ENCODE results near the gene SPHK1. TPM values are rescaled to one million over a fixed set of nuclear protein-coding genes. Genes with fewer than 3 reads are reported as not detected.
A peak's percentile ranks its signal among the peaks of the same experiment; 100 is the strongest.

The SPHK1 gene
- total RNA-seq, 4 donors from 2014 or later: 14.7 to 29.2 (median 18.9) TPM

GRCh38 chr17:76422860-76423259, 38.5 kb downstream of the SPHK1 start:
- no peaks in the 10 kb centered on the region for H3K27me3 ChIP-seq
- 86 to 95% methylated on average over 5 to 6 of the region's 6 CpGs for WGBS, 2 donors (ENCODE audit: low coverage in 1 of 2)
- no peak for ATAC-seq
- no peak for TF ChIP-seq POLR2A (IDR thresholded peaks at IDR 0.05)
- no peak for TF ChIP-seq CTCF (IDR thresholded peaks at IDR 0.05)
- no peak for TF ChIP-seq POLR2AphosphoS5 (IDR thresholded peaks at IDR 0.05)
- no peak for TF ChIP-seq EP300 (IDR thresholded peaks at IDR 0.05)
- H3K36me3 ChIP-seq: peaks cover 0 to 9% of the 10 kb centered on the region in 2 donors
- no peaks in the 10 kb centered on the region for H3K9me3 ChIP-seq
- H3K27ac ChIP-seq: no peak overlapping the region
- H3K4me3 ChIP-seq: no peak overlapping the region
- peaks cover 2 to 36% (median 16%) of the 10 kb centered on the region in 3 donors for H3K4me1 ChIP-seq

- TF ChIP-seq EP300 (IDR thresholded peaks at IDR 0.05): no peak
- no peak for TF ChIP-seq CTCF (IDR thresholded peaks at IDR 0.05)
- no peak for TF ChIP-seq POLR2A (IDR thresholded peaks at IDR 0.05)
- no peak for TF ChIP-seq POLR2AphosphoS5 (IDR thresholded peaks at IDR 0.05)
- Histone ChIP-seq H3K27ac (no peak overlapping the region), H3K4me1 (peaks cover 4 to 19% (median 7%) of the 10 kb centered on the region in 3 donors), H3K9me3 (no peaks in the 10 kb centered on the region), H3K36me3 (peaks cover 0 to 9% of the 10 kb centered on the region in 2 donors), H3K27me3 (no peaks in the 10 kb centered on the region), H3K4me3 (no peak overlapping the region)
- no peak for ATAC-seq
- 80 to 92% methylated on average over 1 to 3 of the region's 3 CpGs for WGBS, 2 donors (ENCODE audit: low coverage in 1 of 2)
Measured at GRCh38 chr17:76426853-76427252, 42.4 kb downstream of the SPHK1 start.

- Histone ChIP-seq H3K36me3 (peaks cover 0 to 4% of the 10 kb centered on the region in 2 donors), H3K4me1 (peaks cover 4 to 25% (median 7%) of the 10 kb centered on the region in 3 donors), H3K4me3 (no peak overlapping the region), H3K27me3 (no peaks in the 10 kb centered on the region), H3K27ac (peak overlapping the region in 1 of 4 donors; percentile 11), H3K9me3 (no peaks in the 10 kb centered on the region)
- no peak for TF ChIP-seq POLR2AphosphoS5 (IDR thresholded peaks at IDR 0.05)
- no peak for TF ChIP-seq CTCF (IDR thresholded peaks at IDR 0.05)
- TF ChIP-seq POLR2A (IDR thresholded peaks at IDR 0.05): no peak
- TF ChIP-seq EP300 (IDR thresholded peaks at IDR 0.05): no peak
- 43 to 67% methylated on average over 6 to 8 of the region's 8 CpGs for WGBS, 2 donors (ENCODE audit: low coverage in 1 of 2)
- no peak for ATAC-seq
Measured at GRCh38 chr17:76427501-76428231, 43.3 kb downstream of the SPHK1 start.

- Histone ChIP-seq H3K27ac (no peak overlapping the region), H3K36me3 (no peaks in the 10 kb centered on the region), H3K4me3 (no peak overlapping the region), H3K27me3 (no peaks in the 10 kb centered on the region), H3K9me3 (no peaks in the 10 kb centered on the region), H3K4me1 (peaks cover 4 to 27% (median 7%) of the 10 kb centered on the region in 3 donors)
- ATAC-seq: no peak
- WGBS, 2 donors (ENCODE audit: low coverage in 1 of 2): 80 to 100% methylated on average over 1 of the region's 1 CpG
- TF ChIP-seq EP300 (IDR thresholded peaks at IDR 0.05): no peak
- no peak for TF ChIP-seq CTCF (IDR thresholded peaks at IDR 0.05)
- TF ChIP-seq POLR2A (IDR thresholded peaks at IDR 0.05): no peak
- no peak for TF ChIP-seq POLR2AphosphoS5 (IDR thresholded peaks at IDR 0.05)
Measured at GRCh38 chr17:76428511-76428910, 44.1 kb downstream of the SPHK1 start.

GRCh38 chr17:76431509-76431908, 47.1 kb downstream of the SPHK1 start:
- no peaks in the 10 kb centered on the region for H3K9me3 ChIP-seq
- H3K36me3 ChIP-seq: no peaks in the 10 kb centered on the region
- no peaks in the 10 kb centered on the region for H3K27me3 ChIP-seq
- no peak overlapping the region for H3K27ac ChIP-seq
- H3K4me1 ChIP-seq: peaks cover 4 to 27% (median 7%) of the 10 kb centered on the region in 3 donors
- H3K4me3 ChIP-seq: no peak overlapping the region
- no peak for ATAC-seq
- TF ChIP-seq POLR2AphosphoS5 (IDR thresholded peaks at IDR 0.05) (no peak), POLR2A (IDR thresholded peaks at IDR 0.05) (no peak), CTCF (IDR thresholded peaks at IDR 0.05) (no peak)
- 100% methylated on average over 1 to 2 of the region's 2 CpGs for WGBS, 2 donors (ENCODE audit: low coverage in 1 of 2)
